IMR-90 (cell line): ENCODE measurements around the gene KDM6A. TPM values are rescaled to one million over a fixed set of nuclear protein-coding genes. Genes with fewer than 3 reads are reported as not detected.

ENCODE experiments used
- ATAC-seq: fragments of 200-7000 bp; cut with Tn5 transposase; 2 replicates; pipeline ENCODE4 v1.9.1; 2020; ENCODE audit warnings: low read depth, mild to moderate bottlenecking, moderate library complexity
- BruUV-seq: library from RNA; stranded (reverse); fragments of 400-500 nt; replicated peaks from 2 replicates; lab custom pipeline; 2021; lab: Mats Ljungman, UMichigan
- CTCF ChIA-PET: fragments of 300-600 bp; formaldehyde crosslinking; extraction: SDS; loops from one replicate; lab custom pipeline; 2021; ENCODE audit warnings: antibody characterized with exemption; lab: Yijun Ruan, JAX
- POLR2A ChIA-PET: fragments of 300-600 bp; sonication (Branson Sonifier 250); formaldehyde crosslinking; loops from one replicate; lab custom pipeline; 2022; ENCODE audit warnings: antibody characterized with exemption; ENCODE audit not compliant: unreplicated experiment; lab: Charles Lee
- DNase-seq: peaks from one replicate; pipeline ENCODE4 v3.0.0; 2013
- H2AFZ ChIP-seq: replicated peaks from 2 replicates; pipeline ENCODE3; 2013; ENCODE audit warnings: low read length, mild to moderate bottlenecking; ENCODE audit not compliant: poor library complexity
- H2AK5ac ChIP-seq: 2 replicates; pipeline ENCODE4 v1.6.1; 2013; ENCODE audit warnings: low read depth, low read length, inconsistent platforms
- H2AK9ac ChIP-seq: replicated peaks from 2 replicates; pipeline ENCODE3; 2013; ENCODE audit warnings: mild to moderate bottlenecking, low read depth, low read length, moderate library complexity; ENCODE audit not compliant: poor library complexity
- H2BK120ac ChIP-seq: 2 replicates; pipeline ENCODE4 v1.6.1; 2013; ENCODE audit warnings: low read depth, low read length, inconsistent platforms
- H2BK15ac ChIP-seq: 3 replicates; pipeline ENCODE4 v1.6.1; 2013; ENCODE audit warnings: low read depth, low read length, inconsistent platforms
- H2BK20ac ChIP-seq: 2 replicates; pipeline ENCODE4 v1.6.1; 2013; ENCODE audit warnings: low read depth, mild to moderate bottlenecking, inconsistent platforms, low read length, moderate library complexity
- H2BK5ac ChIP-seq: 2 replicates; pipeline ENCODE4 v1.6.1; 2013; ENCODE audit warnings: mild to moderate bottlenecking, low read depth, low read length, inconsistent platforms; ENCODE audit not compliant: poor library complexity, severe bottlenecking
- H3K14ac ChIP-seq: replicated peaks from 2 replicates; pipeline ENCODE4 v1.6.1; 2013; ENCODE audit warnings: low read depth, low read length, inconsistent platforms
- H3K18ac ChIP-seq: 2 replicates; pipeline ENCODE4 v1.6.1; 2013; ENCODE audit warnings: low read depth, low read length, control low read depth
- H3K23ac ChIP-seq: 2 replicates; pipeline ENCODE4 v1.6.1; 2013; ENCODE audit warnings: low read depth, low read length, inconsistent platforms
- H3K27ac ChIP-seq: 2 replicates; pipeline ENCODE4 v1.5.1; 2013; ENCODE audit warnings: mild to moderate bottlenecking, control low read depth, low read length; ENCODE audit not compliant: insufficient read depth
- H3K27me3 ChIP-seq: 2 replicates; pipeline ENCODE4 v1.6.1; 2013; ENCODE audit warnings: low read length; ENCODE audit not compliant: control insufficient read depth, insufficient read depth
- H3K36me3 ChIP-seq: 2 replicates; pipeline ENCODE4 v1.6.1; 2013; ENCODE audit warnings: low read length, mixed read lengths; ENCODE audit not compliant: control insufficient read depth, insufficient read depth
- H3K4ac ChIP-seq: 2 replicates; pipeline ENCODE4 v1.6.1; 2013; ENCODE audit warnings: low read depth, low read length, inconsistent platforms
- H3K4me1 ChIP-seq: 2 replicates; pipeline ENCODE4 v1.6.1; 2013; ENCODE audit warnings: low read length, mixed read lengths; ENCODE audit not compliant: control insufficient read depth, insufficient read depth
- H3K4me2 ChIP-seq: 2 replicates; pipeline ENCODE4 v1.6.1; 2013; ENCODE audit warnings: low read depth, mild to moderate bottlenecking, control low read depth, low read length, moderate library complexity
- H3K4me3 ChIP-seq: 2 replicates; pipeline ENCODE4 v1.5.1; 2013; ENCODE audit warnings: low read depth, mild to moderate bottlenecking, control low read depth, low read length, moderate library complexity; ENCODE audit not compliant: insufficient read depth
- H3K56ac ChIP-seq: 2 replicates; pipeline ENCODE4 v1.6.1; 2013; ENCODE audit warnings: low read length, inconsistent platforms; ENCODE audit not compliant: insufficient read depth; ENCODE audit errors: extremely low read depth
- H3K79me1 ChIP-seq, 2 experiments: 2 replicates each; pipeline ENCODE4 v1.6.1; 2013; ENCODE audit warnings: low read length in 2 of 2, inconsistent platforms in 1 of 2, low read depth in 1 of 2
- H3K9ac ChIP-seq: 2 replicates; pipeline ENCODE4 v1.6.1; 2013; ENCODE audit warnings: low read depth, low read length, control low read depth
- H3K9me1 ChIP-seq: 2 replicates; pipeline ENCODE4 v1.6.1; 2013; ENCODE audit warnings: low read length, inconsistent platforms; ENCODE audit not compliant: insufficient read depth
- H3K9me3 ChIP-seq: 2 replicates; pipeline ENCODE4 v1.6.1; 2013; ENCODE audit warnings: low read length; ENCODE audit not compliant: control insufficient read depth, insufficient read depth
- H4K20me1 ChIP-seq: 2 replicates; pipeline ENCODE4 v1.6.1; 2013; ENCODE audit warnings: low read length, inconsistent platforms; ENCODE audit not compliant: insufficient read depth
- H4K5ac ChIP-seq: 2 replicates; pipeline ENCODE4 v1.6.1; 2013; ENCODE audit warnings: mild to moderate bottlenecking, low read depth, low read length, control low read depth
- H4K8ac ChIP-seq, 2 experiments: 2 replicates each; pipeline ENCODE4 v1.6.1; 2013; ENCODE audit warnings: low read depth in 2 of 2, low read length in 2 of 2, control low read depth in 1 of 2, inconsistent platforms in 1 of 2
- H4K91ac ChIP-seq: 2 replicates; pipeline ENCODE4 v1.6.1; 2013; ENCODE audit warnings: low read depth, low read length, inconsistent platforms; ENCODE audit not compliant: insufficient read depth
- BHLHE40 ChIP-seq: fragments of 150-350 bp; IDR thresholded peaks from 2 replicates; pipeline ENCODE4 v1.6.1; 2016; ENCODE audit warnings: mild to moderate bottlenecking, low read depth, low read length
- CEBPB ChIP-seq: IDR thresholded peaks from 2 replicates; pipeline ENCODE4 v1.6.1; 2012; ENCODE audit warnings: low read depth, low read length, improper control_type of control experiment
- CHD1 ChIP-seq: IDR thresholded peaks from 2 replicates; pipeline ENCODE4 v1.6.1; 2012; ENCODE audit warnings: low read depth, low read length, improper control_type of control experiment
- FOS ChIP-seq: fragments of 150-350 bp; IDR thresholded peaks from 2 replicates; pipeline ENCODE4 v1.6.1; 2016; ENCODE audit warnings: low read depth, low read length
- MAFK ChIP-seq: IDR thresholded peaks from 2 replicates; pipeline ENCODE4 v1.6.1; 2012; ENCODE audit warnings: low read depth, low read length, improper control_type of control experiment
- MAZ ChIP-seq: IDR thresholded peaks from 2 replicates; pipeline ENCODE4 v1.6.1; 2012; ENCODE audit warnings: low read depth, mild to moderate bottlenecking, low read length, improper control_type of control experiment, moderate library complexity, borderline replicate concordance
- MXI1 ChIP-seq: IDR thresholded peaks from 2 replicates; pipeline ENCODE4 v1.6.1; 2012; ENCODE audit warnings: low read depth, mild to moderate bottlenecking, low read length, moderate library complexity, borderline replicate concordance
- POLR2A ChIP-seq: IDR thresholded peaks from 2 replicates; pipeline ENCODE4 v1.6.1; 2012; ENCODE audit warnings: mild to moderate bottlenecking, low read depth, low read length
- RAD21 ChIP-seq: IDR thresholded peaks from 2 replicates; pipeline ENCODE4 v1.6.1; 2012; ENCODE audit warnings: low read length, improper control_type of control experiment
- RCOR1 ChIP-seq: IDR thresholded peaks from 2 replicates; pipeline ENCODE4 v1.6.1; 2012; ENCODE audit warnings: mild to moderate bottlenecking, low read length, improper control_type of control experiment; ENCODE audit not compliant: insufficient replicate concordance
- RFX5 ChIP-seq: IDR thresholded peaks from 2 replicates; pipeline ENCODE4 v1.8.0; 2012; ENCODE audit warnings: low read depth, mild to moderate bottlenecking, low read length, moderate library complexity
- WGBS, 2 experiments: methylation state at CpG; one replicate each; pipeline versions ENCODE4 v1.1.5 to v1.1.7; 2013; ENCODE audit warnings: missing lambda C conversion rate in 2 of 2; ENCODE audit not compliant: insufficient read length in 1 of 2; ENCODE audit errors: extremely low coverage in 2 of 2; 5-methylcytosine and 5-hydroxymethylcytosine counted together
- dilution Hi-C: fragments of 300-500 bp; cut with HindIII; formaldehyde crosslinking; loops from one replicate; pipeline ENCODE4 v1.14.3; 2018; ENCODE audit warnings: low sequenced_read_pairs; ENCODE audit not compliant: unreplicated experiment
- in situ Hi-C: fragments of 300-500 bp; cut with MboI; formaldehyde crosslinking; loops from 3 replicates; pipeline ENCODE4 v1.14.3; 2019; ENCODE audit warnings: low sequenced_read_pairs, inconsistent platforms, mixed read lengths
- intact Hi-C: fragments of 100-400 bp; cut with micrococcal nuclease; formaldehyde crosslinking; loops from 2 replicates; pipeline ENCODE4 v1.10.0; 2022
- polyA plus RNA-seq, 3 experiments: library from polyadenylated mRNA; depleted of rRNA; stranded (reverse); fragments of >200 nt; gene quantifications; 2 replicates each; pipeline ENCODE4 v1.2.3, GENCODE V29; 2012; ENCODE audit warnings: low replicate concordance in 1 of 3
- total RNA-seq: library from RNA; depleted of rRNA; stranded (reverse); fragments of >200 nt; gene quantifications from 2 replicates; pipeline ENCODE4 v1.2.3, GENCODE V29; 2012
- TF ChIP-seq, protein P1 (sequence below): fragments of 150-350 bp; IDR thresholded peaks from 2 replicates; pipeline ENCODE4 v1.6.1; 2016; ENCODE audit warnings: low read depth, mild to moderate bottlenecking, low read length, moderate library complexity, borderline replicate concordance
- TF ChIP-seq, protein P2 (sequence below): conservative IDR thresholded peaks from 2 replicates; pipeline ENCODE4 v1.5.1; 2012; ENCODE audit warnings: mild to moderate bottlenecking, low read depth, low read length, improper control_type of control experiment

Gene KDM6A
- total and polyA plus RNA-seq, 2 of the 4 experiments (the other 2 are of a cell fraction), result 11.7 to 24.9 TPM

DNA sequence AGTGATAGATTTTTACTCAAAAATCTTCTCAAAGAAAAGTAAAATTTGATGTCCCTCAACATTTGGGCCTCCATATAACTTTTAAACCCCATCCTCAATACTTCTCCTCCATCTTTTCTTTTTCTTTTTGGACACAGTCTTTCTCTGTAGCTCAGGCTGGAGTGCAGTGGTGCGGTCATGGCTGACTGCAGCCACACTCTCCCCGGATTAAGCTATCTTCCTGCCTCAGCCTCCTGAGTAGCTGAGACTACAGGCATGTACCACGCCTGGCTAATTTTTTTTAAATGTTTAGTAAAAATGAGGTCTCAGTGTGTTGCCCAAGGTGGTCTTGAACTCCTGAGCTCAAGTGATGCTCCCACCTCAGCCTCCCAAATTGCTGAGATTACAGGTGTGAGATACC, 33.1 kb downstream of the KDM6A start:
- Histone ChIP-seq H3K14ac (no peak overlapping the region), H3K27ac (no peak overlapping the region), H4K20me1 (peaks cover 50% of the 10 kb centered on the region), H4K5ac (no peak overlapping the region), H2AFZ (no peak overlapping the region), H3K36me3 (no peaks in the 10 kb centered on the region), H2AK5ac (no peak overlapping the region), H3K4me2 (no peak overlapping the region), H3K27me3 (no peaks in the 10 kb centered on the region), H2BK120ac (no peak overlapping the region), H2BK15ac (no peak overlapping the region), H3K9me1 (no peaks in the 10 kb centered on the region), H3K4me3 (no peak overlapping the region), H4K91ac (no peak overlapping the region), H3K18ac (no peak overlapping the region), H3K4ac (no peak overlapping the region), H3K4me1 (peaks cover 4% of the 10 kb centered on the region), H3K23ac (no peak overlapping the region), H2BK5ac (no peak overlapping the region), H2BK20ac (no peak overlapping the region), H3K9me3 (no peaks in the 10 kb centered on the region), H4K8ac (no peak overlapping the region), H3K9ac (no peak overlapping the region), H3K79me1 (peaks cover 3 to 44% of the 10 kb centered on the region in 2 experiments; a peak in 3 of 4 replicates), H2AK9ac (no peak overlapping the region), H3K56ac (no peak overlapping the region)
- DNase-seq, result no peak
- intact Hi-C loops, result no loop called here
- no peak for ATAC-seq
- POLR2A ChIA-PET, result no interaction called here
- TF ChIP-seq MAZ (no peak), FOS (no peak), RCOR1 (no peak), BHLHE40 (no peak), CHD1 (no peak), RFX5 (no peak), MAFK (no peak), CEBPB (no peak), POLR2A (no peak), MXI1 (no peak), RAD21 (no peak)
- TF ChIP-seq, protein P1, sequence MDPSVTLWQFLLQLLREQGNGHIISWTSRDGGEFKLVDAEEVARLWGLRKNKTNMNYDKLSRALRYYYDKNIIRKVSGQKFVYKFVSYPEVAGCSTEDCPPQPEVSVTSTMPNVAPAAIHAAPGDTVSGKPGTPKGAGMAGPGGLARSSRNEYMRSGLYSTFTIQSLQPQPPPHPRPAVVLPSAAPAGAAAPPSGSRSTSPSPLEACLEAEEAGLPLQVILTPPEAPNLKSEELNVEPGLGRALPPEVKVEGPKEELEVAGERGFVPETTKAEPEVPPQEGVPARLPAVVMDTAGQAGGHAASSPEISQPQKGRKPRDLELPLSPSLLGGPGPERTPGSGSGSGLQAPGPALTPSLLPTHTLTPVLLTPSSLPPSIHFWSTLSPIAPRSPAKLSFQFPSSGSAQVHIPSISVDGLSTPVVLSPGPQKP, result no peak
- TF ChIP-seq, protein P2, sequence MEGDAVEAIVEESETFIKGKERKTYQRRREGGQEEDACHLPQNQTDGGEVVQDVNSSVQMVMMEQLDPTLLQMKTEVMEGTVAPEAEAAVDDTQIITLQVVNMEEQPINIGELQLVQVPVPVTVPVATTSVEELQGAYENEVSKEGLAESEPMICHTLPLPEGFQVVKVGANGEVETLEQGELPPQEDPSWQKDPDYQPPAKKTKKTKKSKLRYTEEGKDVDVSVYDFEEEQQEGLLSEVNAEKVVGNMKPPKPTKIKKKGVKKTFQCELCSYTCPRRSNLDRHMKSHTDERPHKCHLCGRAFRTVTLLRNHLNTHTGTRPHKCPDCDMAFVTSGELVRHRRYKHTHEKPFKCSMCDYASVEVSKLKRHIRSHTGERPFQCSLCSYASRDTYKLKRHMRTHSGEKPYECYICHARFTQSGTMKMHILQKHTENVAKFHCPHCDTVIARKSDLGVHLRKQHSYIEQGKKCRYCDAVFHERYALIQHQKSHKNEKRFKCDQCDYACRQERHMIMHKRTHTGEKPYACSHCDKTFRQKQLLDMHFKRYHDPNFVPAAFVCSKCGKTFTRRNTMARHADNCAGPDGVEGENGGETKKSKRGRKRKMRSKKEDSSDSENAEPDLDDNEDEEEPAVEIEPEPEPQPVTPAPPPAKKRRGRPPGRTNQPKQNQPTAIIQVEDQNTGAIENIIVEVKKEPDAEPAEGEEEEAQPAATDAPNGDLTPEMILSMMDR, result no peak
- dilution Hi-C loops, result no loop called here
- no TSS peak for BruUV-seq
- WGBS, 2 experiments, result no CpG with 5 or more reads among the region's 3 CpGs
- CTCF ChIA-PET, result interaction anchor here (0.9 kb wide), 1 partner anchor 12 kb away, joined by 3 read pairs; no protein-coding TSS in a partner anchor
- in situ Hi-C loops, result no loop called here
